Measurements from ENCODE around the gene LGALS1.
"Not testable (repeated sequence)": the region's sequence is repeated elsewhere in the genome, so short reads cannot be mapped to it uniquely, and the experiment has no call there.

The LGALS1 gene

GRCh38 chr22:37684803-37685615 lies 9.6 kb downstream of the LGALS1 start:
- Histone ChIP-seq H3K27ac (ENCODE audit: insufficient read depth in 1 of 2, low read depth in 1 of 2, low read length in 2 of 2, poor library complexity in 1 of 2, severe bottlenecking in 2 of 2) (no peak overlapping the region), H3K36me3 (ENCODE audit: control insufficient read depth in 4 of 4, insufficient read depth in 4 of 4, low read length in 3 of 4) (peaks cover 7 to 21% (median 14%) of the 10 kb centered on the region in 4 experiments), H3K9me3 (ENCODE audit: control extremely low read depth in 1 of 5, control insufficient read depth in 4 of 5, insufficient read depth in 2 of 5, low read depth in 1 of 5, low read length in 4 of 5) (no peaks in the 10 kb centered on the region), H3K4me3 (ENCODE audit: control insufficient read depth in 1 of 7, extremely low read depth in 1 of 7, insufficient read depth in 4 of 7, low read depth in 2 of 7, low read length in 6 of 7) (no peak overlapping the region), H3K4me1 (ENCODE audit: control extremely low read depth in 1 of 4, control insufficient read depth in 4 of 4, insufficient read depth in 4 of 4, low read length in 3 of 4) (peaks cover 0 to 29% (median 23%) of the 10 kb centered on the region in 4 experiments), H3K27me3 (replicated peaks in 2 of 5; ENCODE audit: control insufficient read depth in 4 of 5, insufficient read depth in 5 of 5, low read length in 4 of 5) (no peaks in the 10 kb centered on the region)
- DNase-seq, result no peak
- ChIA-PET CTCF (interaction anchor here (0.5 to 39.6 kb wide), 5 partner anchors 11 to 47 kb away, joined by 3 to 672 read pairs (median 4); partner anchors contain the start of genes LGALS1, PDXP and SH3BP1), POLR2A (interaction anchor here (0.6 kb wide), 2 partner anchors 38 to 126 kb away, joined by 3 read pairs; no protein-coding TSS in a partner anchor)
- WGBS (ENCODE audit: insufficient coverage), result 94% methylated on average over 13 of the region's 16 CpGs

- H3K4me3 ChIP-seq (ENCODE audit: control insufficient read depth in 1 of 7, extremely low read depth in 1 of 7, insufficient read depth in 4 of 7, low read depth in 2 of 7, low read length in 6 of 7), result peak within 1 kb of the TSS; percentile 81 to 98 (median 96)
- H3K9me3 ChIP-seq (ENCODE audit: control extremely low read depth in 1 of 5, control insufficient read depth in 4 of 5, insufficient read depth in 2 of 5, low read depth in 1 of 5, low read length in 4 of 5), result no peaks in the 10 kb centered on the region
- CTCF ChIA-PET, result interaction anchor here (0.7 to 39.6 kb wide), 6 partner anchors 10 to 82 kb away, joined by 3 to 672 read pairs (median 5); partner anchors contain the start of genes LGALS1, PDXP and SH3BP1
- peak within 1 kb of the TSS; percentile 79 to 91 for H3K27ac ChIP-seq (ENCODE audit: insufficient read depth in 1 of 2, low read depth in 1 of 2, low read length in 2 of 2, poor library complexity in 1 of 2, severe bottlenecking in 2 of 2)
- no peaks in the 10 kb centered on the region for H3K27me3 ChIP-seq (replicated peaks in 2 of 5; ENCODE audit: control insufficient read depth in 4 of 5, insufficient read depth in 5 of 5, low read length in 4 of 5)
- 1% methylated on average over 55 of the region's 62 CpGs for WGBS (ENCODE audit: insufficient coverage)
- DNase-seq, result peak; percentile 88 to 91 (median 89)
- POLR2A ChIA-PET, result interaction anchor here (0.6 to 1.1 kb wide), 2 partner anchors 77 to 110 kb away, joined by 3 read pairs; partner anchors contain the start of gene GGA1
- peaks cover 0 to 22% (median 20%) of the 10 kb centered on the region in 4 experiments for H3K4me1 ChIP-seq (ENCODE audit: control extremely low read depth in 1 of 4, control insufficient read depth in 4 of 4, insufficient read depth in 4 of 4, low read length in 3 of 4)
- H3K36me3 ChIP-seq (ENCODE audit: control insufficient read depth in 4 of 4, insufficient read depth in 4 of 4, low read length in 3 of 4), result peaks cover 9 to 33% (median 21%) of the 10 kb centered on the region in 4 experiments
Observed at GRCh38 chr22:37686002-37686982, 10.9 kb downstream of the LGALS1 start, which contains the start of gene NOL12. TSS of gene NOL12 (plus strand) at chr22:37686343. CDS start at chr22:37686393, 50 bp downstream.

- no peak overlapping the region for H3K27ac ChIP-seq (ENCODE audit: insufficient read depth in 1 of 2, low read depth in 1 of 2, low read length in 2 of 2, poor library complexity in 1 of 2, severe bottlenecking in 2 of 2)
- no peaks in the 10 kb centered on the region for H3K9me3 ChIP-seq (ENCODE audit: control extremely low read depth in 1 of 5, control insufficient read depth in 4 of 5, insufficient read depth in 2 of 5, low read depth in 1 of 5, low read length in 4 of 5)
- POLR2A ChIA-PET, result no interaction called here
- DNase-seq, result no peak
- no peak overlapping the region for H3K4me3 ChIP-seq (ENCODE audit: control insufficient read depth in 1 of 7, extremely low read depth in 1 of 7, insufficient read depth in 4 of 7, low read depth in 2 of 7, low read length in 6 of 7)
- H3K36me3 ChIP-seq (ENCODE audit: control insufficient read depth in 4 of 4, insufficient read depth in 4 of 4, low read length in 3 of 4), result peaks cover 11 to 55% (median 45%) of the 10 kb centered on the region in 4 experiments
- no peaks in the 10 kb centered on the region for H3K27me3 ChIP-seq (replicated peaks in 2 of 5; ENCODE audit: control insufficient read depth in 4 of 5, insufficient read depth in 5 of 5, low read length in 4 of 5)
- H3K4me1 ChIP-seq (ENCODE audit: control extremely low read depth in 1 of 4, control insufficient read depth in 4 of 4, insufficient read depth in 4 of 4, low read length in 3 of 4), result peaks cover 0 to 16% (median 15%) of the 10 kb centered on the region in 4 experiments
- CTCF ChIA-PET, result interaction anchor here (1.3 kb wide), 2 partner anchors 11 to 55 kb away, joined by 3 read pairs; no protein-coding TSS in a partner anchor
- 93% methylated on average over 5 of the region's 7 CpGs for WGBS (ENCODE audit: insufficient coverage)
Observed at GRCh38 chr22:37690407-37690806, 15.0 kb downstream of the LGALS1 start.

GRCh38 chr22:37690901-37691504 lies 15.6 kb downstream of the LGALS1 start:
- no peaks in the 10 kb centered on the region for H3K27me3 ChIP-seq (replicated peaks in 2 of 5; ENCODE audit: control insufficient read depth in 4 of 5, insufficient read depth in 5 of 5, low read length in 4 of 5)
- 98% methylated on average over 18 of the region's 18 CpGs for WGBS (ENCODE audit: insufficient coverage)
- POLR2A ChIA-PET, result no interaction called here
- DNase-seq, result no peak
- no peaks in the 10 kb centered on the region for H3K9me3 ChIP-seq (ENCODE audit: control extremely low read depth in 1 of 5, control insufficient read depth in 4 of 5, insufficient read depth in 2 of 5, low read depth in 1 of 5, low read length in 4 of 5)
- H3K36me3 ChIP-seq (ENCODE audit: control insufficient read depth in 4 of 4, insufficient read depth in 4 of 4, low read length in 3 of 4), result peaks cover 11 to 55% (median 45%) of the 10 kb centered on the region in 4 experiments
- H3K4me3 ChIP-seq (ENCODE audit: control insufficient read depth in 1 of 7, extremely low read depth in 1 of 7, insufficient read depth in 4 of 7, low read depth in 2 of 7, low read length in 6 of 7), result no peak overlapping the region
- peaks cover 0 to 17% (median 14%) of the 10 kb centered on the region in 4 experiments for H3K4me1 ChIP-seq (ENCODE audit: control extremely low read depth in 1 of 4, control insufficient read depth in 4 of 4, insufficient read depth in 4 of 4, low read length in 3 of 4)
- CTCF ChIA-PET, result interaction anchor here (1.1 to 1.3 kb wide), 2 partner anchors 11 to 48 kb away, joined by 3 read pairs; no protein-coding TSS in a partner anchor
- no peak overlapping the region for H3K27ac ChIP-seq (ENCODE audit: insufficient read depth in 1 of 2, low read depth in 1 of 2, low read length in 2 of 2, poor library complexity in 1 of 2, severe bottlenecking in 2 of 2)

- peaks cover 11 to 53% (median 45%) of the 10 kb centered on the region in 4 experiments for H3K36me3 ChIP-seq (ENCODE audit: control insufficient read depth in 4 of 4, insufficient read depth in 4 of 4, low read length in 3 of 4)
- H3K4me1 ChIP-seq (ENCODE audit: control extremely low read depth in 1 of 4, control insufficient read depth in 4 of 4, insufficient read depth in 4 of 4, low read length in 3 of 4), result peaks cover 0 to 12% (median 6%) of the 10 kb centered on the region in 4 experiments
- H3K27ac ChIP-seq (ENCODE audit: insufficient read depth in 1 of 2, low read depth in 1 of 2, low read length in 2 of 2, poor library complexity in 1 of 2, severe bottlenecking in 2 of 2), result no peak overlapping the region
- no peak for DNase-seq
- no peaks in the 10 kb centered on the region for H3K9me3 ChIP-seq (ENCODE audit: control extremely low read depth in 1 of 5, control insufficient read depth in 4 of 5, insufficient read depth in 2 of 5, low read depth in 1 of 5, low read length in 4 of 5)
- no peaks in the 10 kb centered on the region for H3K27me3 ChIP-seq (replicated peaks in 2 of 5; ENCODE audit: control insufficient read depth in 4 of 5, insufficient read depth in 5 of 5, low read length in 4 of 5)
- WGBS (ENCODE audit: insufficient coverage), result 96% methylated on average over 14 of the region's 15 CpGs
- ChIA-PET POLR2A (no interaction called here), CTCF (no interaction called here)
- H3K4me3 ChIP-seq (ENCODE audit: control insufficient read depth in 1 of 7, extremely low read depth in 1 of 7, insufficient read depth in 4 of 7, low read depth in 2 of 7, low read length in 6 of 7), result no peak overlapping the region
Observed at GRCh38 chr22:37692627-37693285, 17.3 kb downstream of the LGALS1 start.

- WGBS (ENCODE audit: insufficient coverage), result 95% methylated on average over 6 of the region's 7 CpGs
- not testable (repeated sequence) for H3K27ac ChIP-seq (ENCODE audit: insufficient read depth in 1 of 2, low read depth in 1 of 2, low read length in 2 of 2, poor library complexity in 1 of 2, severe bottlenecking in 2 of 2); H3K9me3 ChIP-seq (ENCODE audit: control extremely low read depth in 1 of 5, control insufficient read depth in 4 of 5, insufficient read depth in 2 of 5, low read depth in 1 of 5, low read length in 4 of 5); DNase-seq; H3K27me3 ChIP-seq (replicated peaks in 2 of 5; ENCODE audit: control insufficient read depth in 4 of 5, insufficient read depth in 5 of 5, low read length in 4 of 5); H3K4me3 ChIP-seq (ENCODE audit: control insufficient read depth in 1 of 7, extremely low read depth in 1 of 7, insufficient read depth in 4 of 7, low read depth in 2 of 7, low read length in 6 of 7)
- H3K36me3 ChIP-seq (ENCODE audit: control insufficient read depth in 4 of 4, insufficient read depth in 4 of 4, low read length in 3 of 4), result peaks cover 6 to 41% (median 32%) of the 10 kb centered on the region in 4 experiments
- ChIA-PET POLR2A (interaction anchor here (0.6 kb wide), 1 partner anchor 102 kb away, joined by 3 read pairs; no protein-coding TSS in a partner anchor), CTCF (interaction anchor here (1.4 to 2.6 kb wide), 2 partner anchors 13 to 51 kb away, joined by 5 to 16 read pairs; no protein-coding TSS in a partner anchor)
- H3K4me1 ChIP-seq (ENCODE audit: control extremely low read depth in 1 of 4, control insufficient read depth in 4 of 4, insufficient read depth in 4 of 4, low read length in 3 of 4), result peaks cover 0 to 11% (median 6%) of the 10 kb centered on the region in 4 experiments
Observed at GRCh38 chr22:37694131-37694530, 18.7 kb downstream of the LGALS1 start.

Measured in common myeloid progenitor, CD34-positive (primary cell).